Measurements from ENCODE around the gene RPL27A.

RPL27A gene

GRCh38 chr11:8728563-8728962 lies 46.0 kb downstream of the RPL27A start:
- TF ChIP-seq CTCF (conservative IDR thresholded peaks at IDR 0.05; ENCODE audit: low read depth), result no peak
- CTCF ChIA-PET, result interaction anchor here (0.6 kb wide), 1 partner anchor 19 kb away, joined by 3 read pairs; no protein-coding TSS in a partner anchor
- POLR2A ChIA-PET (ENCODE audit: low non-redundant PET), result no interaction called here
- DNase-seq (ENCODE audit: low spot score), result no peak
- no peak overlapping the region for H3K27ac ChIP-seq

GRCh38 chr11:8729067-8729466 lies 46.5 kb downstream of the RPL27A start:
- ChIA-PET CTCF (interaction anchor here (0.6 kb wide), 1 partner anchor 19 kb away, joined by 3 read pairs; no protein-coding TSS in a partner anchor), POLR2A (ENCODE audit: low non-redundant PET) (no interaction called here)
- no peak overlapping the region for H3K27ac ChIP-seq
- DNase-seq (ENCODE audit: low spot score), result no peak
- TF ChIP-seq CTCF (conservative IDR thresholded peaks at IDR 0.05; ENCODE audit: low read depth), result no peak

GRCh38 chr11:8729837-8730696 lies 47.5 kb downstream of the RPL27A start:
- ChIA-PET POLR2A (ENCODE audit: low non-redundant PET) (no interaction called here), CTCF (interaction anchor here (1.0 kb wide), 1 partner anchor 8 kb away, joined by 3 read pairs; no protein-coding TSS in a partner anchor)
- no peak for DNase-seq (ENCODE audit: low spot score)
- no peak for TF ChIP-seq CTCF (conservative IDR thresholded peaks at IDR 0.05; ENCODE audit: low read depth)
- no peak overlapping the region for H3K27ac ChIP-seq

GRCh38 chr11:8730697-8731020 lies 48.1 kb downstream of the RPL27A start:
- no peak for TF ChIP-seq CTCF (conservative IDR thresholded peaks at IDR 0.05; ENCODE audit: low read depth)
- DNase-seq (ENCODE audit: low spot score), result no peak
- POLR2A ChIA-PET (ENCODE audit: low non-redundant PET), result no interaction called here
- no peak overlapping the region for H3K27ac ChIP-seq
- CTCF ChIA-PET, result no interaction called here

GRCh38 chr11:8731647-8732323 lies 49.2 kb downstream of the RPL27A start:
- DNase-seq (ENCODE audit: low spot score), result no peak
- CTCF ChIA-PET, result interaction anchor here (1.0 kb wide), 1 partner anchor 227 kb away, joined by 3 read pairs; no protein-coding TSS in a partner anchor
- POLR2A ChIA-PET (ENCODE audit: low non-redundant PET), result no interaction called here
- peak overlapping the region; percentile 66 for H3K27ac ChIP-seq
- TF ChIP-seq CTCF (conservative IDR thresholded peaks at IDR 0.05; ENCODE audit: low read depth), result no peak

- ChIA-PET POLR2A (ENCODE audit: low non-redundant PET) (no interaction called here), CTCF (interaction anchor here (1.0 kb wide), 1 partner anchor 227 kb away, joined by 3 read pairs; no protein-coding TSS in a partner anchor)
- TF ChIP-seq CTCF (conservative IDR thresholded peaks at IDR 0.05; ENCODE audit: low read depth), result no peak
- H3K27ac ChIP-seq, result peak overlapping the region; percentile 66
- no peak for DNase-seq (ENCODE audit: low spot score)
These were observed 49.7 kb downstream of the RPL27A start for GRCh38 chr11:8732324-8732670.
